Measurements from ENCODE around the gene PLCG2. TPM values are rescaled to one million over a fixed set of nuclear protein-coding genes. Genes with fewer than 3 reads are reported as not detected.

Gene PLCG2
- total RNA-seq: 3.9 TPM

GRCh38 chr16:81778861-81779535, at the start of gene PLCG2:
Gene PLCG2 (plus strand): TSS chr16:81779291. CDS start chr16:81785990, 6,699 bp downstream.

GRCh38 chr16:82011199-82011641, 232.1 kb downstream of the PLCG2 start, which contains the start of gene SDR42E1:
Gene SDR42E1 (minus strand): TSS chr16:82011470. CDS start chr16:82000858, 10,612 bp downstream.

Other genes starting within 250 kb of the PLCG2 start
- gene SDR42E1, start 232.2 kb downstream of the PLCG2 start, total RNA-seq: 2.1 TPM